ENCODE data around the gene CAP1.

CAP1 gene

GRCh38 chr1:40027647-40028046 is 12.9 kb upstream of the CAP1 start:
- no peak for TF ChIP-seq CTCF (IDR thresholded peaks at IDR 0.05; ENCODE audit: insufficient read depth, low read length, poor library complexity, severe bottlenecking)
- no peak for DNase-seq (ENCODE audit: extremely low read depth, insufficient read length)
- H3K27me3 ChIP-seq (replicated peaks; ENCODE audit: control insufficient read depth, insufficient read depth, low read length), result no peaks in the 10 kb centered on the region
- H3K36me3 ChIP-seq (ENCODE audit: control insufficient read depth, insufficient read depth, low read length), result no peaks in the 10 kb centered on the region
- H3K4me3 ChIP-seq (replicated peaks; ENCODE audit: low read depth, low read length), result no peak overlapping the region

DNA sequence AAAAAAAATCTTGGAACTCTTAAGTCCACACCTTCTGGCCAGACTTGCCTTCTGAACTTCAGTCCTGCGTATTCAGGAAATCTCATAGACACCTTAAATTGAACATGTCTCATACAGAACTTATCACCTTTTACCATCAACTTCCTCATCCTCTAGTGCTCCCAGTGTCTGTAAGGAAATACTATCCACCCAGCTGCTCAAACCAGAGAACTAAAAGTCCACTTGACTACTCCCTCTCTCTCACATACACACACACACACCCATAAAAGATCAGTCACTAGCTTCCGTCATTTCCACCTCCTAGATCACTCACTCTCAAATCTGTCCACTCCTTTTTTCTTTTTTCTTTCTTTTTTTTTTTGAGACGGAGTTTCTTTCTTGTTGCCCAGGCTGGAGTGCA is 10.9 kb upstream of the CAP1 start:
- no peak for TF ChIP-seq CTCF (IDR thresholded peaks at IDR 0.05; ENCODE audit: insufficient read depth, low read length, poor library complexity, severe bottlenecking)
- no peak for DNase-seq (ENCODE audit: extremely low read depth, insufficient read length)
- no peaks in the 10 kb centered on the region for H3K36me3 ChIP-seq (ENCODE audit: control insufficient read depth, insufficient read depth, low read length)
- no peak overlapping the region for H3K4me3 ChIP-seq (replicated peaks; ENCODE audit: low read depth, low read length)
- no peaks in the 10 kb centered on the region for H3K27me3 ChIP-seq (replicated peaks; ENCODE audit: control insufficient read depth, insufficient read depth, low read length)

DNA sequence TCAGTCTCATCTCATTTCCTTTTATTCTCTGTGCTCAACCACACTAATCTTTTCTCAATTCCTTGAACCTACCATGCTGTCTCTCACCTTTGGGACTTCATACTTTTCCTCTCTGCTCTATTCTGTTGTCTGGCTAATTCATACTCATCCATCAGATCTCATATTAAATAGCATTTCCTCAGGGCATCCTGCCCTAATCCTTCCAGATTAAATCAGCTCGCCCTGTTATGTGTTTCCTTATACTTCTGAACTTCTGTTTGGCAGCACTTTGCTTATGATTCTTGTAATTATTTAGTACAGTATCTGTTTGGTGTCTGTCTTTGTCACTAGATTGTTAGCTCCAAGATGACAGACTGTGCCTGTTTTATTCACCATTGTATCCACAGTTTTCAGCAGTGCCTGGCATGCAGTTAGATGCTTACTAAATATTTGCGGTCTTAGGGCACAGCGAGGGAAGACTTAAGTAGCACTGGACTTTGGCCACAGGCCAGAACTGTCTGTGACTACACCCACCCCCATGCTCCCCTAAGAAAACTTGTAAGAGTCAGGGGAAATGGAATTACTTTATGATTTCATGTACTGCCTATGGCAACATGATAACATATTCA is 9.9 kb upstream of the CAP1 start:
- no peak for DNase-seq (ENCODE audit: extremely low read depth, insufficient read length)
- no peak for TF ChIP-seq CTCF (IDR thresholded peaks at IDR 0.05; ENCODE audit: insufficient read depth, low read length, poor library complexity, severe bottlenecking)
- Histone ChIP-seq H3K27me3 (replicated peaks; ENCODE audit: control insufficient read depth, insufficient read depth, low read length) (no peaks in the 10 kb centered on the region), H3K4me3 (replicated peaks; ENCODE audit: low read depth, low read length) (no peak overlapping the region), H3K36me3 (ENCODE audit: control insufficient read depth, insufficient read depth, low read length) (no peaks in the 10 kb centered on the region)

DNA sequence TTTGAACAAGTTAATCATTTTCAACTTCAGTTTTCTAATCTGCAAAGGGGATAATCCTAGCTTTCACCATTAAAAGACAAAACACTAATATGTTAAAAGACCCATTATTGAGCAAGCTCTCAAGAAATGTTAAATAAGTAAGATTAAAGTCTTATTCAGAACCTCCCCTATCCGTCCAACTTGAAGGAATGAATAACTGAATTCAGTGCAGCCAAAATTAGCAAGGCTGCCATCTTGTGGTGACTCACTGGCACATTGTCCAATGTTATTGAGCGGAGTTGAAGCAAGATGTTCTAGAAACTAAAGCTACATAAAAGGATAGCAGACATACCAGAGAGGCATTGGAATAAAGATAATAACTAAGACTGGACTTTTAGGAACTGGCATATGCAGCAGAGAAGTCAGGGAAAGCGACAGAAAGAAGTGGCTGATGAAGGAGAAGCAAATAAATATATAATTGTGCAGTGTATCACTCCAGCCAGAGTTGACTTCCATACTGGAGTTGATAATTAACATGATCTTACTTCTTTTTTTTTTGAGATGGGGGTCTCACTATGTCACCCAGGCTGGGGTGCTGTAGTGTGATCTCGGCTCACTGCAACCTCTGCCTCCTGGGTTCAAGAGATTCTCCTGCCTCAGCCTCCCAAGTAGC is 8.2 kb upstream of the CAP1 start:
- no peaks in the 10 kb centered on the region for H3K36me3 ChIP-seq (ENCODE audit: control insufficient read depth, insufficient read depth, low read length)
- DNase-seq (ENCODE audit: extremely low read depth, insufficient read length), result peak; percentile 20
- H3K27me3 ChIP-seq (replicated peaks; ENCODE audit: control insufficient read depth, insufficient read depth, low read length), result no peaks in the 10 kb centered on the region
- H3K4me3 ChIP-seq (replicated peaks; ENCODE audit: low read depth, low read length), result no peak overlapping the region
- peak; percentile 81 for TF ChIP-seq CTCF (IDR thresholded peaks at IDR 0.05; ENCODE audit: insufficient read depth, low read length, poor library complexity, severe bottlenecking)

DNA sequence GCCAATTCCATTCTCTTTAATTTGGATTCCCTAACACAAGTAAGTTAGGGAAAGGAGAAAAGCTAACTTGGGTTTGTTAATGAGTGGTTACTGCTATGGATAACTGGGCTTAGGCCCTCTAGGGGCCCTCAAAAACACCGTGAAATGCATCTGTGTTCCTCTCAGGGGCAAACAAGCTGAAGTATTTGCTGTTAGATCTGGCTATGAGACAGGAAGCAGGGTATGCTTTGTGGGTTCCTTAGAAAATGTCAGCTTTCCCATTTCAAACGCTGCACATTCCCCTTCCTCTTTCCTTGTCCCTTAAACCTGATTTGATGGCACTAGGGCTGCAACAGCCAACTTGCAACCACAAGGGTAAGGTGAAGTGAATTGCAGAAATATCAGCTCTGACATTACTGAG is 5.7 kb upstream of the CAP1 start:
- no peak overlapping the region for H3K4me3 ChIP-seq (replicated peaks; ENCODE audit: low read depth, low read length)
- no peaks in the 10 kb centered on the region for H3K36me3 ChIP-seq (ENCODE audit: control insufficient read depth, insufficient read depth, low read length)
- TF ChIP-seq CTCF (IDR thresholded peaks at IDR 0.05; ENCODE audit: insufficient read depth, low read length, poor library complexity, severe bottlenecking), result no peak
- no peak for DNase-seq (ENCODE audit: extremely low read depth, insufficient read length)
- no peaks in the 10 kb centered on the region for H3K27me3 ChIP-seq (replicated peaks; ENCODE audit: control insufficient read depth, insufficient read depth, low read length)

Measured in GM06990 (cell line).